Ovary (tissue), 9 donors: ENCODE measurements around the gene ABCG5. TPM values are rescaled to one million over a fixed set of nuclear protein-coding genes. Genes with fewer than 3 reads are reported as not detected.

Experiments
- DNase-seq, 5 donors: peaks; one replicate each; pipeline ENCODE4 v3.0.0-alpha.2; 2019 to 2020
- H3K27ac ChIP-seq, 2 donors: fragments of 200-600 bp; one replicate each; pipeline versions ENCODE4 v1.5.1 to v1.8.0; 2019 to 2022
- H3K27me3 ChIP-seq: fragments of 200-600 bp; one replicate; pipeline ENCODE4 v1.8.0; 2022
- H3K36me3 ChIP-seq: fragments of 200-600 bp; sonication (generic); one replicate; pipeline ENCODE4 v1.5.1; 2019
- H3K4me1 ChIP-seq: one replicate; pipeline ENCODE4 v1.8.1; 2013; ENCODE audit warnings: mild to moderate bottlenecking, moderate library complexity; ENCODE audit not compliant: insufficient read depth
- H3K4me3 ChIP-seq: fragments of 200-600 bp; sonication (generic); one replicate; pipeline ENCODE4 v1.5.1; 2017
- H3K9me3 ChIP-seq, 2 donors: fragments of 200-600 bp in 1 of 2; sonication (generic) in 1 of 2; one replicate each; pipeline versions ENCODE4 v1.5.1 to v1.8.1; 2013 to 2019; ENCODE audit warnings: mild to moderate bottlenecking in 1 of 2, moderate library complexity in 1 of 2
- EP300 ChIP-seq: sonication (generic); formaldehyde crosslinking; IDR thresholded peaks from one replicate; pipeline ENCODE4 v1.6.1; 2017; ENCODE audit warnings: antibody characterized with exemption
- POLR2A ChIP-seq: fragments of 450-650 bp; IDR thresholded peaks from one replicate; pipeline ENCODE4 v1.6.1; 2017; ENCODE audit warnings: antibody characterized with exemption, mild to moderate bottlenecking, moderate library complexity
- WGBS, 3 donors: extraction: QIAGEN DNeasy Blood & Tissue Kit in 1 of 3; methylation state at CpG; one replicate each; pipeline versions ENCODE4 v1.1.5 to v1.1.7; 2013 to 2017; 5-methylcytosine and 5-hydroxymethylcytosine counted together
- intact Hi-C, 4 donors: fragments of 100-400 bp; cut with DNase I; formaldehyde crosslinking; loops; one replicate each; pipeline versions ENCODE4 v1.11.0 to v1.15.1; 2022 to 2023
- polyA plus RNA-seq, 2 donors: library from polyadenylated mRNA; stranded (reverse); fragments of 200-250 nt in 1 of 2; fragments of 350-450 nt in 1 of 2; fragmentation: Illumina TruSeq in 1 of 2; extraction: RNeasy Lipid Tissue Mini Kit (QIAGEN cat#74804) in 1 of 2; gene quantifications; one replicate each; pipeline ENCODE4 v1.2.3, GENCODE V29; 2013 to 2014
- total RNA-seq, 7 donors: library from RNA; depleted of rRNA in 2 of 7; stranded (reverse); fragments of >200 nt in 2 of 7; fragmentation: NEBNext Ultra II Directional in 3 of 7; extraction: Animal tissue kit (Norgen Biotek cat#: 25700) in 3 of 7; gene quantifications; one replicate each; pipeline versions ENCODE4 v1.1.0 to v1.2.4, GENCODE V29; 2016 to 2023
- TF ChIP-seq, protein P1 (sequence below), 3 donors: fragments of 450-650 bp in 2 of 3; fragments of 200-600 bp in 1 of 3; IDR thresholded peaks; one replicate each; pipeline versions ENCODE4 v1.5.1 to v1.8.0; 2016 to 2022; ENCODE audit warnings: antibody characterized with exemption in 3 of 3, mild to moderate bottlenecking in 1 of 3
- donor health status: DM: no; HTN: no; CAD: no; lungs with moderate emphysema.
- donor health status: DM: no; HTN: no; CAD: no.
- donor health status: Bipolar disorder and iron deficiency.
- donor health status: DM: yes; HTN: yes; CAD: no.
- donor health status: DM: no; HTN: no; CAD: no.
- donor health status: DM: yes; HTN: yes; CAD: no.

ABCG5 gene
- total and polyA plus RNA-seq, 9 donors, result 0.10 TPM; not detected in 8

DNA sequence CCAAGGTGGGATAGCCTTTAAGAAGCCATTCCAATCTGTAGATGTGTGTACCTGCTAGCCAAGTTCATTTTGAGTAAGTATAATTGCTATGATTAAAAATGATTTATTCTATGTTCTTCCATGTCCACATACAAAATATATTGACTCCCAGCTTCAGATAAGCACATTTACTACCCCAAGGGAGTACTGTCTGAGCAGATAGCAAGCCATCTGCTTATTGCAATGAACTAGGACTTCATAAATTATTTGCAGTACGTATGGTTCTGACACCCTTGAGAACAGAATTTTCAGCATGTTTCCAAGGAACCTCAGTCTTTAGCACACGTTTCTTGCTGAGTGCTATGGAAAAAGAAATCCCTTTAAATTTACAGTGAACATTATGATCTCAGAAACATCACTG lies 28.2 kb downstream of the ABCG5 start:
- no peak overlapping the region for H3K27ac ChIP-seq
- intact Hi-C loops, result no loop called here
- no peaks in the 10 kb centered on the region for H3K4me1 ChIP-seq
- WGBS, 3 donors, result 35 to 53% (median 48%) methylated on average over 2 of the region's 2 CpGs
- no peak for DNase-seq
- TF ChIP-seq EP300 (no peak), POLR2A (no peak)
- TF ChIP-seq, protein P1, sequence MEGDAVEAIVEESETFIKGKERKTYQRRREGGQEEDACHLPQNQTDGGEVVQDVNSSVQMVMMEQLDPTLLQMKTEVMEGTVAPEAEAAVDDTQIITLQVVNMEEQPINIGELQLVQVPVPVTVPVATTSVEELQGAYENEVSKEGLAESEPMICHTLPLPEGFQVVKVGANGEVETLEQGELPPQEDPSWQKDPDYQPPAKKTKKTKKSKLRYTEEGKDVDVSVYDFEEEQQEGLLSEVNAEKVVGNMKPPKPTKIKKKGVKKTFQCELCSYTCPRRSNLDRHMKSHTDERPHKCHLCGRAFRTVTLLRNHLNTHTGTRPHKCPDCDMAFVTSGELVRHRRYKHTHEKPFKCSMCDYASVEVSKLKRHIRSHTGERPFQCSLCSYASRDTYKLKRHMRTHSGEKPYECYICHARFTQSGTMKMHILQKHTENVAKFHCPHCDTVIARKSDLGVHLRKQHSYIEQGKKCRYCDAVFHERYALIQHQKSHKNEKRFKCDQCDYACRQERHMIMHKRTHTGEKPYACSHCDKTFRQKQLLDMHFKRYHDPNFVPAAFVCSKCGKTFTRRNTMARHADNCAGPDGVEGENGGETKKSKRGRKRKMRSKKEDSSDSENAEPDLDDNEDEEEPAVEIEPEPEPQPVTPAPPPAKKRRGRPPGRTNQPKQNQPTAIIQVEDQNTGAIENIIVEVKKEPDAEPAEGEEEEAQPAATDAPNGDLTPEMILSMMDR (IDR thresholded peaks at IDR 0.05), result no peak
- no peaks in the 10 kb centered on the region for H3K36me3 ChIP-seq
- H3K9me3 ChIP-seq, result no peaks in the 10 kb centered on the region
- H3K27me3 ChIP-seq, result no peaks in the 10 kb centered on the region
- no peak overlapping the region for H3K4me3 ChIP-seq

- 88 to 95% (median 93%) methylated on average over 2 of the region's 2 CpGs for WGBS, 3 donors
- intact Hi-C loops, result no loop called here
- Histone ChIP-seq H3K36me3 (no peaks in the 10 kb centered on the region), H3K4me3 (no peak overlapping the region), H3K27me3 (no peaks in the 10 kb centered on the region), H3K4me1 (no peaks in the 10 kb centered on the region), H3K9me3 (no peaks in the 10 kb centered on the region), H3K27ac (no peak overlapping the region)
- no peak for DNase-seq
- TF ChIP-seq EP300 (no peak), POLR2A (no peak)
- TF ChIP-seq, protein P1 (IDR thresholded peaks at IDR 0.05), result no peak
Observed at GRCh38 chr2:43806719-43807031, 32.0 kb downstream of the ABCG5 start.

DNA sequence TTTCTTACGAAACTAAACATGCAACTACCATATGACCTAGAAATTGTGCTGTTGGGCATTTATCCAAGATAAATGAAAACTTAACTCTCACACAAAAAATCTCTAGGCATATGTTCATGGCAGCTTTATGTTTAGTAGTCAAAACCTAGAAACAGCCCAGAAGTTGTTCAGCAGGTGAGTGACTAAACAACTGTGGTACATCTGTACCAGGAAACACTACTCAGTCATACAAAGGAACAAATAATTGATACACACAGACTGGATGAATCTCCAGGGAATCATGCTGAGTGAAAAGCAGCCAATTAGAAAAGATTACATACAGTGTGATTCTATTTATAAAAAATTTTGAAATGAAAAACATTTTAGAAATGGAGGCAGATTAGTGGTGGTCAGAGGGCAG lies 35.5 kb downstream of the ABCG5 start:
- no peaks in the 10 kb centered on the region for H3K36me3 ChIP-seq
- no peaks in the 10 kb centered on the region for H3K27me3 ChIP-seq
- WGBS, 3 donors, result 80 to 97% (median 84%) methylated on average over 1 of the region's 1 CpG
- no peaks in the 10 kb centered on the region for H3K9me3 ChIP-seq
- no peak overlapping the region for H3K27ac ChIP-seq
- no peak overlapping the region for H3K4me3 ChIP-seq
- no peaks in the 10 kb centered on the region for H3K4me1 ChIP-seq
- intact Hi-C loops, result no loop called here
- TF ChIP-seq EP300, result no peak
- no peak for TF ChIP-seq POLR2A
- TF ChIP-seq, protein P1 (IDR thresholded peaks at IDR 0.05), result no peak
- no peak for DNase-seq

DNA sequence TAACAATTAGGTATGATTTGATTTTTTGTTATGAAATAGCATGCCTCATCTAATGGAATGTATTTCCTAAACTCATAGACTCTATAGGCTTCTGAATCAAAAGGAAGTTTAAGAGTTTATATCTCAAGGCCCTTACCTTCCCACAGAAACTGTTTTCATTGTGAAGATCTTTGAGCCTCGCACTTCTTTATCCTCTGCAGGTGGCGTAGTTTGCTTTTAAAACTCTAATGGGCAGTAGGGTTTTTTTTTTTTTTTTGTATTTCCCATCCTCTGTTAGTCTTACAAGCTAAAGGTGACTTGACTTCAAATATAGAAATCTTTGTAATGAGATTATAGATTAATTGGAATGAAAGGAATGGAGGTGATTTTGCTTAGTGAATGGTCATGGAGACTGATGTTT lies 36.5 kb downstream of the ABCG5 start:
- Histone ChIP-seq H3K4me1 (no peaks in the 10 kb centered on the region), H3K27ac (no peak overlapping the region), H3K4me3 (no peak overlapping the region), H3K27me3 (no peaks in the 10 kb centered on the region), H3K36me3 (no peaks in the 10 kb centered on the region), H3K9me3 (no peaks in the 10 kb centered on the region)
- TF ChIP-seq, protein P1 (IDR thresholded peaks at IDR 0.05), result no peak
- TF ChIP-seq POLR2A (no peak), EP300 (no peak)
- no peak for DNase-seq
- intact Hi-C loops, result no loop called here
- 94 to 97% (median 96%) methylated on average over 2 of the region's 2 CpGs for WGBS, 3 donors

DNA sequence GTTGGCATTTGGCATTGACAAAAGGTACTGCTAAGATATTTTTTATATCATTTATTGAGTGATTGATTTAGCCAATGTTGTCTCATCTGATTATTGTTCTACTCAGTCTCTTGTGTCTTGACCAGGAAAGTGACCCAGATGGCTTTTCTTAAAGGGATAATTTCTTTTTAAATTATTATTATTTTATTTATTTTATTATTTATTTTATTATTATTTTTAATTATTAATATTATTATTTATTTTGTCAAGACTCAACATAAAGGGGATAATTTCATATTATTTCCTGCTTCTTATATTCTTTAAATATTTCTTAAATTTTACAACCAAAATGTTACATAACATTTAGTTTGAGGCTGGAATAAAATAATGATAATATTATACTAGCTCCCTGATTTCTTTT lies 37.7 kb downstream of the ABCG5 start:
- DNase-seq, result no peak
- intact Hi-C loops, result no loop called here
- Histone ChIP-seq H3K4me3 (no peak overlapping the region), H3K4me1 (no peaks in the 10 kb centered on the region), H3K36me3 (no peaks in the 10 kb centered on the region), H3K27me3 (no peaks in the 10 kb centered on the region), H3K27ac (no peak overlapping the region), H3K9me3 (no peaks in the 10 kb centered on the region)
- no peak for TF ChIP-seq POLR2A
- TF ChIP-seq EP300, result no peak
- TF ChIP-seq, protein P1 (IDR thresholded peaks at IDR 0.05), result no peak
